NCI-H1048 (cell line): ENCODE results near the gene ARRDC2.

Experiments
- DNase-seq: peaks from one replicate; lab custom pipeline; 2025; lab: John Stamatoyannopoulos, UW

ARRDC2 gene

GRCh38 chr19:18058208-18059009 lies 50.4 kb downstream of the ARRDC2 start:
- DNase-seq, result peak; percentile 52

GRCh38 chr19:18059297-18059696 lies 51.3 kb downstream of the ARRDC2 start:
- DNase-seq, result no peak

GRCh38 chr19:18059902-18060301 lies 51.9 kb downstream of the ARRDC2 start:
- no peak for DNase-seq

GRCh38 chr19:18060472-18060871 lies 52.5 kb downstream of the ARRDC2 start:
- no peak for DNase-seq

- no peak for DNase-seq
Measured at GRCh38 chr19:18062028-18062427, 54.1 kb downstream of the ARRDC2 start.

GRCh38 chr19:18063463-18063862 lies 55.5 kb downstream of the ARRDC2 start:
- DNase-seq, result no peak
